ENCODE results near the gene VPS18. TPM values are rescaled to one million over a fixed set of nuclear protein-coding genes. Genes with fewer than 3 reads are reported as not detected.
A peak's percentile ranks its signal among the peaks of the same experiment; 100 is the strongest.

VPS18 gene
- total and polyA plus RNA-seq, 2 donors (not counting 3 experiments of a cell fraction or from before 2014, with no cell fraction given), result 29.3 to 32.8 TPM

- dilution Hi-C loops (cut with MboI; ENCODE audit: extremely low pct_ligation_motif_present, low sequenced_read_pairs) (no loop called here), intact Hi-C loops (cut with micrococcal nuclease) (loop anchor here (2.0 kb wide), 1 partner anchor 16 kb away; no protein-coding TSS in a partner anchor)
- Histone ChIP-seq H3K4me3 (replicated peaks in 1 of 3; ENCODE audit: insufficient read depth in 1 of 3, low read depth in 1 of 3, low read length in 3 of 3) (no peak overlapping the region), H3K4me2 (ENCODE audit: insufficient read depth, low read length) (peak overlapping the region; percentile 12), H3K4me1 (ENCODE audit: control insufficient read depth, extremely low read depth, insufficient read depth, low read length) (peaks cover 41% of the 10 kb centered on the region), H3K27ac (ENCODE audit: insufficient read depth, low read depth, low read length) (peak overlapping the region; percentile 69), H3K79me2 (ENCODE audit: control insufficient read depth, insufficient read depth, low read length) (no peaks in the 10 kb centered on the region), H4K20me1 (replicated peaks; ENCODE audit: control insufficient read depth, extremely low read depth, insufficient read depth, low read length) (no peaks in the 10 kb centered on the region), H3K9ac (replicated peaks; ENCODE audit: extremely low read depth, insufficient read depth, low read length) (no peak overlapping the region), H3K27me3 (ENCODE audit: control insufficient read depth in 2 of 2, insufficient read depth in 2 of 2, low read length in 2 of 2) (no peaks in the 10 kb centered on the region), H3K9me3 (replicated peaks; ENCODE audit: control insufficient read depth, insufficient read depth, low read length) (no peaks in the 10 kb centered on the region), H3K36me3 (ENCODE audit: control insufficient read depth in 2 of 2, extremely low read depth in 1 of 2, insufficient read depth in 2 of 2, low read length in 2 of 2) (no peaks in the 10 kb centered on the region), H2AFZ (ENCODE audit: low read depth, low read length) (peak overlapping the region; percentile 58), H3K9me1 (replicated peaks; ENCODE audit: control insufficient read depth, extremely low read depth, insufficient read depth, low read length) (no peaks in the 10 kb centered on the region)
- no peak for TF ChIP-seq POLR2A (IDR thresholded peaks at IDR 0.05; ENCODE audit: low read depth, low read length)
- no peak for TF ChIP-seq CTCF (IDR thresholded peaks at IDR 0.05; ENCODE audit: extremely low read depth in 1 of 2, insufficient read depth in 1 of 2, low read depth in 1 of 2, low read length in 2 of 2)
- TF ChIP-seq GATA2 (IDR thresholded peaks at IDR 0.05; ENCODE audit: insufficient read depth, insufficient read length, low read depth, low read length), result no peak
- no peak for TF ChIP-seq MYC (IDR thresholded peaks at IDR 0.05; ENCODE audit: low read depth, low read length)
- TF ChIP-seq, protein P1, sequence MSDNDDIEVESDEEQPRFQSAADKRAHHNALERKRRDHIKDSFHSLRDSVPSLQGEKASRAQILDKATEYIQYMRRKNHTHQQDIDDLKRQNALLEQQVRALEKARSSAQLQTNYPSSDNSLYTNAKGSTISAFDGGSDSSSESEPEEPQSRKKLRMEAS (IDR thresholded peaks at IDR 0.05; ENCODE audit: insufficient read depth, insufficient read length), result no peak
- no peak for TF ChIP-seq POLR2AphosphoS5 (IDR thresholded peaks at IDR 0.05; ENCODE audit: insufficient read depth, low read depth, low read length)
- TF ChIP-seq JUN (IDR thresholded peaks at IDR 0.05; ENCODE audit: borderline replicate concordance, insufficient read depth, insufficient read length, low read depth), result no peak
- TF ChIP-seq EZH2 (IDR thresholded peaks at IDR 0.05; ENCODE audit: borderline replicate concordance, low read depth, low read length, severe bottlenecking), result no peak
- TF ChIP-seq FOS (IDR thresholded peaks at IDR 0.05; ENCODE audit: borderline replicate concordance, insufficient read depth, low read length), result no peak
- no TSS peak for BruUV-seq (replicated peaks)
- DNase-seq (ENCODE audit: low read depth, low spot score), result no peak
- POLR2A ChIA-PET, result interaction anchor here (1.1 to 1.7 kb wide), 2 partner anchors 8 to 27 kb away, joined by 4 read pairs; no protein-coding TSS in a partner anchor
- FAIRE-seq, result no peak
- CTCF ChIA-PET, result interaction anchor here (0.7 to 6.5 kb wide), 8 partner anchors 8 to 270 kb away, joined by 3 to 100 read pairs (median 9); partner anchors contain the start of gene DLL4
These were observed 20.2 kb downstream of the VPS18 start for GRCh38 chr15:40914486-40914885.

Measured in endothelial cell of umbilical vein (primary cell).